CD4-positive, alpha-beta T cell (primary cell): Measurements from ENCODE around the gene HSD17B12. TPM values are rescaled to one million over a fixed set of nuclear protein-coding genes. Genes with fewer than 3 reads are reported as not detected.

Experiments used
- ATAC-seq: fragments of 200-7000 bp; cut with Tn5 transposase; one replicate; pipeline ENCODE4 v1.10.0; 2022; ENCODE audit warnings: mild to moderate bottlenecking; ENCODE audit not compliant: poor library complexity
- CTCF ChIA-PET: fragments of 350-600 bp; sonication (Branson Sonifier 250); formaldehyde crosslinking; loops from one replicate; lab custom pipeline; 2021; ENCODE audit warnings: antibody characterized with exemption, inconsistent platforms; lab: Charles Lee
- POLR2A ChIA-PET: fragments of 350-600 bp; sonication (Branson Sonifier 250); formaldehyde crosslinking; loops from one replicate; lab custom pipeline; 2021; ENCODE audit warnings: antibody characterized with exemption, inconsistent platforms; lab: Charles Lee
- DNase-seq, 14 experiments: peaks; one replicate each; pipeline ENCODE4 v3.0.0-alpha.2; 2013 to 2020; ENCODE audit warnings: mixed read lengths in 2 of 14
- H3K27ac ChIP-seq, 2 donors: one replicate each; pipeline versions ENCODE4 v1.5.1 to v1.7.0; 2013; ENCODE audit warnings: low read length in 2 of 2, low read depth in 1 of 2, mild to moderate bottlenecking in 1 of 2
- H3K27me3 ChIP-seq, 2 experiments: 1 replicate in 1 of 2; 2 replicates in 1 of 2; pipeline versions ENCODE4 v1.6.1 to v1.7.0; 2013; ENCODE audit warnings: low read length in 2 of 2, control low read depth in 1 of 2, mild to moderate bottlenecking in 1 of 2, moderate library complexity in 1 of 2; ENCODE audit not compliant: insufficient read depth in 2 of 2, control insufficient read depth in 1 of 2
- H3K36me3 ChIP-seq: one replicate; pipeline ENCODE4 v1.6.1; 2013; ENCODE audit warnings: low read length, control low read depth; ENCODE audit not compliant: insufficient read depth
- H3K4me1 ChIP-seq: one replicate; pipeline ENCODE4 v1.6.1; 2013; ENCODE audit warnings: low read length, control low read depth; ENCODE audit not compliant: insufficient read depth
- H3K4me3 ChIP-seq: one replicate; pipeline ENCODE4 v1.5.1; 2013; ENCODE audit warnings: mild to moderate bottlenecking, low read length, moderate library complexity
- H3K9me3 ChIP-seq, 2 experiments: 1 replicate in 1 of 2; 2 replicates in 1 of 2; pipeline versions ENCODE4 v1.6.1 to v1.7.0; 2013; ENCODE audit warnings: low read length in 2 of 2, mild to moderate bottlenecking in 2 of 2, control low read depth in 1 of 2, moderate library complexity in 1 of 2; ENCODE audit not compliant: control insufficient read depth in 1 of 2, insufficient read depth in 1 of 2
- H3K27ac Mint-ChIP-seq: one replicate; pipeline ENCODE4 v1.8.0; 2020; ENCODE audit warnings: mixed read lengths
- H3K27me3 Mint-ChIP-seq: one replicate; pipeline ENCODE4 v1.8.0; 2021; ENCODE audit warnings: mixed read lengths
- H3K36me3 Mint-ChIP-seq: one replicate; pipeline ENCODE4 v1.8.0; 2021; ENCODE audit warnings: low read depth, mixed read lengths
- H3K4me1 Mint-ChIP-seq: one replicate; pipeline ENCODE4 v1.8.0; 2021; ENCODE audit warnings: low read depth, mixed read lengths
- H3K4me3 Mint-ChIP-seq: one replicate; pipeline ENCODE4 v1.8.0; 2020; ENCODE audit warnings: mild to moderate bottlenecking, mixed read lengths
- H3K9me3 Mint-ChIP-seq: one replicate; pipeline ENCODE4 v1.8.0; 2020; ENCODE audit warnings: mixed read lengths
- intact Hi-C, 2 experiments: fragments of 100-400 bp; cut with DNase I in 1 of 2; cut with micrococcal nuclease in 1 of 2; formaldehyde crosslinking; loops; one replicate each; pipeline versions ENCODE4 v1.15.1 to v1.9.0; 2023 to 2025; cut with DNase I, micrococcal nuclease
- total RNA-seq, 174 experiments: library from RNA in 2 of 174; stranded (reverse) in 2 of 174; gene quantifications; one replicate each; pipeline ENCODE4 v1.2.3 and lab custom pipeline; 2021 to 2026
- TF ChIP-seq, protein P1 (sequence below): fragments of 200-600 bp; IDR thresholded peaks from one replicate; pipeline ENCODE4 v1.8.0; 2022; ENCODE audit warnings: antibody characterized with exemption, mild to moderate bottlenecking

The HSD17B12 gene
- total RNA-seq, 2 experiments from 2014 or later = 16.1 to 16.3 TPM

DNA sequence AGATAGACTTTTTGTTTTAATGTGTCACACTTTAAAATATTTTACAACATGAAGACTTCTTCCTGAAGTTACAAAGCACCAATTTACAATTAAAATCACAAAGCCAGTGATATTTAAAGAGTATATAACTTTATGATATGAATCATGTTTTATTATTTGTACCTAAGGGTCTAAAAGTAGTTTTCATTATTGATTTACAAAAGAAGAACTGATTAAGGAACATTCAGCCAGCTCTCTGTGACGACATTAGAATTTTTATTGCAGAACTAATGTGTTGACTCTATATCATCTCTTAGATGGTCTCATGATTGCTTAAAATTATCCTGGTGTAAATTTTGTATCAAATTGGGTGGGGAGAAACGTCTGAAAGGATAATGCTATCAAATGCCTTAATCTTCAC, 117.3 kb downstream of the HSD17B12 start:
- Histone ChIP-seq H3K4me1 (no peaks in the 10 kb centered on the region), H3K4me3 (no peak overlapping the region), H3K27ac (no peak overlapping the region), H3K27me3 (no peaks in the 10 kb centered on the region), H3K36me3 (peaks cover 5% of the 10 kb centered on the region), H3K9me3 (no peaks in the 10 kb centered on the region)
- Mint-ChIP-seq H3K4me3 (no peak overlapping the region), H3K36me3 (peaks cover 73% of the 10 kb centered on the region), H3K4me1 (no peaks in the 10 kb centered on the region), H3K27ac (no peak overlapping the region), H3K27me3 (no peaks in the 10 kb centered on the region), H3K9me3 (no peaks in the 10 kb centered on the region)
- TF ChIP-seq, protein P1, sequence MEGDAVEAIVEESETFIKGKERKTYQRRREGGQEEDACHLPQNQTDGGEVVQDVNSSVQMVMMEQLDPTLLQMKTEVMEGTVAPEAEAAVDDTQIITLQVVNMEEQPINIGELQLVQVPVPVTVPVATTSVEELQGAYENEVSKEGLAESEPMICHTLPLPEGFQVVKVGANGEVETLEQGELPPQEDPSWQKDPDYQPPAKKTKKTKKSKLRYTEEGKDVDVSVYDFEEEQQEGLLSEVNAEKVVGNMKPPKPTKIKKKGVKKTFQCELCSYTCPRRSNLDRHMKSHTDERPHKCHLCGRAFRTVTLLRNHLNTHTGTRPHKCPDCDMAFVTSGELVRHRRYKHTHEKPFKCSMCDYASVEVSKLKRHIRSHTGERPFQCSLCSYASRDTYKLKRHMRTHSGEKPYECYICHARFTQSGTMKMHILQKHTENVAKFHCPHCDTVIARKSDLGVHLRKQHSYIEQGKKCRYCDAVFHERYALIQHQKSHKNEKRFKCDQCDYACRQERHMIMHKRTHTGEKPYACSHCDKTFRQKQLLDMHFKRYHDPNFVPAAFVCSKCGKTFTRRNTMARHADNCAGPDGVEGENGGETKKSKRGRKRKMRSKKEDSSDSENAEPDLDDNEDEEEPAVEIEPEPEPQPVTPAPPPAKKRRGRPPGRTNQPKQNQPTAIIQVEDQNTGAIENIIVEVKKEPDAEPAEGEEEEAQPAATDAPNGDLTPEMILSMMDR = no peak
- intact Hi-C loops = no loop called here
- no peak for DNase-seq
- no peak for ATAC-seq
- ChIA-PET POLR2A (no interaction called here), CTCF (no interaction called here)

DNA sequence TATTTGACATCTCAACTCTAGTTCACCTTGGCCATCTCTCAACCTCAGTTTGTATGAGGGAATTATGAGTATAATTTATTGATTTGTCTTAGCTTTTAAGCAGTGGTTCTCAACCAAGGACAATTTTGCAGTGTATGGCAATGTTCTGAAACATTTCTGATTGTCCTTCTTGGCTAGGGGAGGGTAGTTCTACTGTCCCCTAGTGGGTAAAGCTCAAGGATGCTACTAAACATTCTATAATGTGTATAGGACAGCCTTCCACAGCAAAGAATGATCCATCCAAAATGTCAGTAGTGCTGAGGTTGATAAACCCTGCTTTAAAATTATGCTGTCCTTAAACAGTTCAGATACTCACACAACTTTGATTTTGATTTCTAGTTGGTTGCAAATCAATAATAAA, 122.0 kb downstream of the HSD17B12 start:
- Histone ChIP-seq H3K27me3 (no peaks in the 10 kb centered on the region), H3K36me3 (peaks cover 5% of the 10 kb centered on the region), H3K9me3 (no peaks in the 10 kb centered on the region), H3K4me3 (no peak overlapping the region), H3K27ac (no peak overlapping the region), H3K4me1 (no peaks in the 10 kb centered on the region)
- CTCF ChIA-PET = no interaction called here
- Mint-ChIP-seq H3K27me3 (no peaks in the 10 kb centered on the region), H3K4me1 (no peaks in the 10 kb centered on the region), H3K36me3 (peaks cover 80% of the 10 kb centered on the region), H3K4me3 (no peak overlapping the region), H3K27ac (no peak overlapping the region), H3K9me3 (peaks cover 3% of the 10 kb centered on the region)
- ATAC-seq (no peak), DNase-seq (no peak)
- TF ChIP-seq, protein P1 = no peak
- POLR2A ChIA-PET = interaction anchor here (0.8 kb wide), 1 partner anchor 10 kb away, joined by 3 read pairs; no protein-coding TSS in a partner anchor
- intact Hi-C loops = no loop called here

DNA sequence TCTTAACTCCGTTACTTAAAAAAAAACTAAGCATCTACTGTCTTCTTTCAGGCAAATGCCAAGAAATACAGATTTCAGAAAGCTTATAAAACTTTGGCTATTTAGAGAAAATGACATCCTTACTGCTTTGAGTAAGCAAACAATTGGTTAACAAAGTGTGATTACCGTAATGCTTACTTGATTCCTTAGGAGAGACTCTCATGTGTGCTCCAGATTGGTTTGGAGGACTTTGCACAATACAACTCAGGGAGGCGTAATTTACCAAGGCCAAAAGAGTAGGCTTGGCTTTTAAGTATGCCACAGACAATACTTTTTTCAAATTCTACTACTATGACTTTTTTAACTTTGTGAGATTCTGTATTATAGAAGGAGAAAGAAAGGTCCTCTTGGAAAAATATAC, 123.2 kb downstream of the HSD17B12 start:
- H3K27ac ChIP-seq = no peak overlapping the region
- DNase-seq = no peak
- H3K4me1 ChIP-seq = no peaks in the 10 kb centered on the region
- H3K9me3 ChIP-seq = no peaks in the 10 kb centered on the region
- no peak overlapping the region for H3K4me3 ChIP-seq
- no peaks in the 10 kb centered on the region for H3K27me3 ChIP-seq
- ATAC-seq = no peak
- POLR2A ChIA-PET = no interaction called here
- intact Hi-C loops = no loop called here
- Mint-ChIP-seq H3K9me3 (peaks cover 3% of the 10 kb centered on the region), H3K4me1 (no peaks in the 10 kb centered on the region), H3K27me3 (no peaks in the 10 kb centered on the region), H3K4me3 (no peak overlapping the region), H3K36me3 (peaks cover 72% of the 10 kb centered on the region), H3K27ac (no peak overlapping the region)
- H3K36me3 ChIP-seq = peaks cover 1% of the 10 kb centered on the region
- TF ChIP-seq, protein P1 = no peak
- CTCF ChIA-PET = no interaction called here
